GM12874 (cell line): ENCODE measurements around the gene AUNIP.

ENCODE experiments used
- CTCF ChIP-seq: IDR thresholded peaks from 2 replicates; pipeline ENCODE4 v1.5.1; 2011; ENCODE audit warnings: low read depth, mild to moderate bottlenecking, control low read depth, low read length, moderate library complexity; ENCODE audit not compliant: insufficient read depth

The AUNIP gene

DNA sequence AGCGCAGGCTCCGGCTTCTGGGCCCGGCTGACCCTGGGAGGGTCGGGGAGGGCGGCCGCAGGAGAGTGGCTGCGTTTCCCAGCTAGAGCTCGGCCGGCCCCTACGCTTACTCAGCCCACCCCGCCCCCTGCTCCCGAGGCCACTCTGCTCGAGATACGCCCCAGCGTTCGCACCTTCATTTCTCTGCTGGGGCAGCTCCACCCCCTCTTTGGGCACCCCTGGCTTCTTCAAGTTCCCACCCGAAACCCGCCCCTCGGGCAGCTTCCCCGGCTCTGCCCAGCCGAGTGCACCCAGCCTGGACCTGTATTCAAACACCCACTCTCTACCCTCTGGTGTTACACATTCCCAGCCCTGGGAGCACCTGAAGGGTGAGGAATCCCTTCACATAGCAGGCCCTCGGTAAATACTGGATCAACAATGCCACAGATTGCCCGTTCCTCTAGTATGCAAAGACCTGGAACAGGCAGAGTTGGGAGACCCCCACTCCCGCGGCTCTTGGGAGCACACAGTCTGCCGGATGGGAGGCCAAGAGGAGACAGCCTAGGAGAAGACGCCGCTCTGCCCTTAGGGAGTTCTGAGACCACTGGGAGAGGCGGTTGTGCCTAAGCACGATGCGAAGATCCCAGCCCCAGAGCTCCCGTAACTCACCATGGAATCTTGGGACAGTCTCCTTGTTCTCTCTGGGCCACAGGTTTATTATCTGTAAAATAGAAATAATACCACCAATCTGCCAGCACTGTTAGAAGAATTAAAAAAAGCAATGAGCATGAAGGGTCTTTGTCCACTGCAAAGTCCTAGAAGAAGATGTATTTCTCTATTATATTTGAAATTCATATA is 16.8 kb upstream of the AUNIP start:
- TF ChIP-seq CTCF: no peak

DNA sequence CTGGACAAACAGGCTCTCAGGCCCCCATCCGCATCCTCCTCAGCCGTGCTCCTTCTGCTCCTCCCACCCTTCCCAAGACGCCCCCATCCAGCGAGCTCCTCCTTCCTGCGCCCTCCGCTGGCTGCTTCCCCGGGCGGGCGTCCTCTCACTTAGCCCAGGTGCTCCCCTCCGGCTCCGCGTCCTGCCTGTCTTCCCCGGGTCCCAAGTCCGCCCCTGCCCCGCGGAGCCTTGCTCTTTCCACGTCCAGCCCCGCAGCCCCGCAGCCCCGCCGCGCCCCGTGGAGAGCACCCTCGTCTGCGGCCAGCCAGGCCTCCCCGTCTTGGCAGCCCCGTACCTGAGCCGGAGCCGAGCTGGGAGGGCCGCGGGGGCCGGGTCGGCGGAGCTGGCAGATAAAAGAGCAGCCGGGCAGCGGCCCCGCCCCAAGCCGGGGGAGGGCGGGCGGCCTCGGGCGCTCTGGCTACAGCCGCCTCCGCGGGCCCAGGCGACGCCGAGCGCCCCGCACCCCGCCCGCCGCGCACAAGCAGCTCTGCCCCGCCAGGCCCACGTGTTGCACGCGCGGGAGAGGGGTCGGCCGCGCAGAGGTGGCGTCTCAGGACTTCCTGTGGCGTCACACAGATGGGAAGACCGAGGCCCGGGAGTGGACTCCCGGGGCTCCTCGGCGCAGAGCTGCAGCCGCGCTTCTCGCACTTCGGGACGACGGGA is 16.0 kb upstream of the AUNIP start, which contains the start of gene PAQR7:
Gene PAQR7 (minus strand): TSS at position 555 of the 702 bp plus-strand sequence. CDS start 11,869 bp downstream, outside the sequence.
- TF ChIP-seq CTCF: 0 out of 2 replicates have a peak, but pooled peaks have one; percentile 19

DNA sequence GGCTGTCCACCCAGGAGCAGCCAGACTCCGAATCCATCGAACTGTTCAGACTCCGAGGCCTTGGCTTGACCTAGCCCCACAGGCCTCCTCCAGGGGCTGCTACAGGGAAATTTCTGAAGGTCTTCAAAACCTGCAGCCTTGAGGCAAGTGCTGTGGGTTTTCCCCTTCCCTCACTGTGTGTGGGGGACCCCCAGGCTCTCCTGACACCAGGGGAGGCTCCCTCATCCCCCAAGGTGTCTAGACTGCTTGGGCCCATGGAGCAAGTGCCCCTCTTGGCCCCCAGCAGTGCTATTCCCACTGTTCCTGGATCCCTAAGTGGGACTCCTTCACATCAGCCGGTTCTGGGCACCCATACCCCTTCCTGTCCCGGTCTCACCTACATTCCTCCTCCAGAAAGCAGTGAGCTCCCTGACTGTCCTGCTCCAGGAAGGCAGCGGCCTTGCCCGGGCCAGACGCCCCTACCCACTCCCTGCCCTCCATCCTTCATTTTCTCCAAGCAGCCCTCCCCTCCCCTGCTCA is 15.4 kb upstream of the AUNIP start:
- TF ChIP-seq CTCF: no peak

- TF ChIP-seq CTCF: no peak
Observed at GRCh38 chr1:25874209-25874608, 15.0 kb upstream of the AUNIP start.

DNA sequence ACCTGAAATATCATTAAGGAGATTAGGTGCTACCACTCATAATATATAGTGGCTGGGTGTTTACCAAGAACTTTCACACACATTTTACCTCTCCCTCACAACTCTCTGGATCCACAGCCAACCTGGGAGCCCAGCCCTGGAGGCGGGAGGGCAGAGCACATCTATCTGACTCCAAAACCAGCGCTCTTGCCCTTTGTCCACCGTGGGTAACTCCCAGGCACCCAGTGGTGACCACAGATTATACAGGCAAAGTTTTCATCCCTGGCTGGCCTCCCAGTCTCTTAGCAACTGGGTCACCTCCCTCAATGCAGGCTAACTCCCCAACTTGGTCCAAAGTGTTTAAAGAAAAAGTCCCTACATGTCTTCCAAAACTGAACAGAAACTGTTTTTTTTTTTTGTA is 13.9 kb upstream of the AUNIP start:
- TF ChIP-seq CTCF: no peak

GRCh38 chr1:25872713-25873112 is 13.5 kb upstream of the AUNIP start:
- TF ChIP-seq CTCF: no peak
